HepG2 (cell line): ENCODE data around the gene KIF24. TPM values are rescaled to one million over a fixed set of nuclear protein-coding genes. Genes with fewer than 3 reads are reported as not detected.
A peak's percentile ranks its signal among the peaks of the same experiment; 100 is the strongest.
"Not testable (repeated sequence)": the region's sequence is repeated elsewhere in the genome, so short reads cannot be mapped to it uniquely, and the experiment has no call there.

Experiments
- ATAC-seq: fragments of 200-7000 bp; cut with Tn5 transposase; 3 replicates; pipeline ENCODE4 v1.9.1; 2020; ENCODE audit warnings: mild to moderate bottlenecking, moderate library complexity
- BruUV-seq: library from RNA; stranded (reverse); fragments of 400-500 nt; replicated peaks from 2 replicates; lab custom pipeline; 2021; lab: Mats Ljungman, UMichigan
- CTCF ChIA-PET: fragments of 300-600 bp; formaldehyde crosslinking; extraction: SDS; loops from one replicate; lab custom pipeline; 2021; ENCODE audit warnings: low total read pairs, inconsistent platforms, low intra/inter-chr PET ratio; lab: Yijun Ruan, JAX
- POLR2A ChIA-PET: fragments of 350-600 bp; sonication (Branson Sonifier 250); formaldehyde crosslinking; loops from one replicate; lab custom pipeline; 2020; ENCODE audit warnings: antibody characterized with exemption, inconsistent platforms; lab: Yijun Ruan, JAX
- DNase-seq: peaks from one replicate; pipeline ENCODE4 v3.0.0-alpha.2; 2015; ENCODE audit warnings: low spot score
- FAIRE-seq: peaks from 3 replicates; lab custom pipeline; 2011; peaks lifted over from hg19 to GRCh38; lab: Jason Lieb, UNC
- H2AFZ ChIP-seq: one replicate; pipeline ENCODE4 v1.6.1; 2011; ENCODE audit warnings: low read length, inconsistent platforms
- H3K27ac ChIP-seq: fragments of 300-600 bp; 3 replicates; pipeline ENCODE4 v1.8.0; 2011; ENCODE audit warnings: mixed run types, mild to moderate bottlenecking, mixed read lengths, low read length, inconsistent platforms; ENCODE audit not compliant: insufficient read depth; ENCODE audit errors: extremely low read length
- H3K27me3 ChIP-seq, 2 experiments: fragments of 200-600 bp in 1 of 2; 2 replicates in 1 of 2; 3 replicates in 1 of 2; pipeline versions ENCODE4 v1.6.0 to v1.8.0; 2011; ENCODE audit warnings: low read length in 2 of 2, mild to moderate bottlenecking in 2 of 2, moderate library complexity in 2 of 2, inconsistent platforms in 1 of 2; ENCODE audit not compliant: insufficient read depth in 2 of 2, control insufficient read depth in 1 of 2
- H3K36me3 ChIP-seq, 2 experiments: fragments of 200-600 bp in 1 of 2; replicated peaks in 1 of 2; 2 replicates in 1 of 2; 3 replicates in 1 of 2; pipeline versions ENCODE4 v1.5.1 to v1.8.0; 2011; ENCODE audit warnings: low read length in 2 of 2, inconsistent platforms in 1 of 2; ENCODE audit not compliant: insufficient read depth in 2 of 2, control insufficient read depth in 1 of 2
- H3K4me1 ChIP-seq: 2 replicates; pipeline ENCODE4 v1.5.1; 2012; ENCODE audit warnings: low read length, inconsistent platforms; ENCODE audit not compliant: insufficient read depth
- H3K4me2 ChIP-seq: 2 replicates; pipeline ENCODE4 v1.6.0; 2011; ENCODE audit warnings: low read depth, low read length, inconsistent platforms
- H3K4me3 ChIP-seq, 3 experiments: fragments of 200-600 bp in 1 of 3; sonication (generic), shearing (Covaris generic) in 1 of 3; replicated peaks in 1 of 3; 2 replicates each; pipeline ENCODE4 v1.5.1; 2011 to 2016; ENCODE audit warnings: low read length in 3 of 3, inconsistent platforms in 2 of 3, low read depth in 2 of 3, mild to moderate bottlenecking in 2 of 3, control low read depth in 1 of 3, mixed read lengths in 1 of 3; ENCODE audit not compliant: insufficient read depth in 1 of 3
- H3K79me2 ChIP-seq: one replicate; pipeline ENCODE4 v1.6.1; 2011; ENCODE audit warnings: low read length, inconsistent platforms; ENCODE audit not compliant: insufficient read depth
- H3K9ac ChIP-seq: 2 replicates; pipeline ENCODE4 v1.6.0; 2011; ENCODE audit warnings: mild to moderate bottlenecking, low read depth, low read length, inconsistent platforms; ENCODE audit not compliant: insufficient read depth
- H3K9me3 ChIP-seq: 2 replicates; pipeline ENCODE4 v1.5.1; 2012; ENCODE audit warnings: mild to moderate bottlenecking, low read length
- H4K20me1 ChIP-seq: 2 replicates; pipeline ENCODE4 v1.6.0; 2011; ENCODE audit warnings: inconsistent platforms, mild to moderate bottlenecking, low read length, moderate library complexity; ENCODE audit not compliant: insufficient read depth
- AKAP8 ChIP-seq: sonication (generic); formaldehyde crosslinking; IDR thresholded peaks from 2 replicates; pipeline ENCODE4 v1.5.1; 2020; ENCODE audit warnings: mild to moderate bottlenecking, missing genetic modification reagents
- FOXA3 ChIP-seq: IDR thresholded peaks from 2 replicates; pipeline ENCODE4 v1.6.1; 2016; ENCODE audit warnings: missing genetic modification reagents, missing compliant biosample characterization
- GATAD2A ChIP-seq: IDR thresholded peaks from 2 replicates; pipeline ENCODE4 v1.6.1; 2016
- GFI1 ChIP-seq: sonication (generic); formaldehyde crosslinking; IDR thresholded peaks from 2 replicates; pipeline ENCODE4 v1.5.0; 2020; ENCODE audit warnings: missing genetic modification reagents, mild to moderate bottlenecking, borderline replicate concordance
- HNF4A ChIP-seq: sonication (generic); formaldehyde crosslinking; IDR thresholded peaks from 2 replicates; pipeline ENCODE4 v1.4.0; 2020; ENCODE audit warnings: missing genetic modification reagents
- NR2F2 ChIP-seq: IDR thresholded peaks from 2 replicates; pipeline ENCODE4 v1.6.1; 2012; ENCODE audit warnings: low read depth, inconsistent platforms, borderline replicate concordance
- NR2F6 ChIP-seq, 2 experiments: IDR thresholded peaks; 2 replicates each; pipeline ENCODE4 v1.6.1; 2016; ENCODE audit warnings: antibody characterized with exemption in 1 of 2, mild to moderate bottlenecking in 1 of 2
- SOX13 ChIP-seq, 3 experiments: fragments of 450-650 bp in 1 of 3; sonication (generic) in 1 of 3; formaldehyde crosslinking in 1 of 3; IDR thresholded peaks in 2 of 3; conservative IDR thresholded peaks in 1 of 3; 2 replicates each; pipeline versions ENCODE4 v1.5.0 to v1.6.1; 2016 to 2020; ENCODE audit warnings: antibody characterized with exemption in 1 of 3, mild to moderate bottlenecking in 1 of 3, missing compliant biosample characterization in 1 of 3, missing genetic modification reagents in 1 of 3, moderate library complexity in 1 of 3
- SOX6 ChIP-seq, 2 experiments: fragments of 450-650 bp in 1 of 2; sonication (generic) in 1 of 2; formaldehyde crosslinking in 1 of 2; IDR thresholded peaks; 2 replicates each; pipeline versions ENCODE4 v1.4.0 to v1.6.1; 2017 to 2020; ENCODE audit warnings: antibody characterized with exemption in 1 of 2, mild to moderate bottlenecking in 1 of 2, missing genetic modification reagents in 1 of 2
- TBX3 ChIP-seq: fragments of 450-650 bp; IDR thresholded peaks from 2 replicates; pipeline ENCODE4 v1.6.1; 2017; ENCODE audit warnings: antibody characterized with exemption, mild to moderate bottlenecking, inconsistent platforms, borderline replicate concordance
- ZMYM3 ChIP-seq: sonication (generic); formaldehyde crosslinking; IDR thresholded peaks from 2 replicates; pipeline ENCODE4 v1.5.1; 2020; ENCODE audit warnings: mild to moderate bottlenecking, missing genetic modification reagents
- ZSCAN25 ChIP-seq: sonication (generic); formaldehyde crosslinking; IDR thresholded peaks from 2 replicates; pipeline ENCODE4 v1.8.0; 2022; ENCODE audit warnings: mild to moderate bottlenecking, missing genetic modification reagents
- WGBS: methylation state at CpG from one replicate; pipeline ENCODE4 v1.1.6; 2017; ENCODE audit warnings: low lambda C conversion rate; 5-methylcytosine and 5-hydroxymethylcytosine counted together
- in situ Hi-C: cut with HindIII; loops from 2 replicates; pipeline ENCODE4 v1.10.0; 2017; ENCODE audit warnings: low pct_unique_long_range_greater_than_20kb; ENCODE audit not compliant: extremely low pct_ligation_motif_present
- intact Hi-C: fragments of 100-400 bp; cut with micrococcal nuclease; formaldehyde crosslinking; loops from one replicate; pipeline ENCODE4 v1.10.0; 2022; ENCODE audit not compliant: unreplicated experiment
- polyA plus RNA-seq, 8 experiments: library from polyadenylated mRNA; depleted of rRNA in 3 of 8; stranded (reverse) in 7 of 8; unstranded in 1 of 8; fragments of >200 nt; fragmentation: Illumina TruSeq in 4 of 8; extraction: Trizol in 4 of 8; gene quantifications; 2 replicates each; pipeline versions ENCODE4 v1.2.1 to v1.2.3, GENCODE V29; 2011 to 2016; ENCODE audit warnings: low read depth in 4 of 8, missing spikeins in 1 of 8, mixed read lengths in 1 of 8; ENCODE audit not compliant: insufficient read depth in 1 of 8
- total RNA-seq, 5 experiments: library from RNA; depleted of rRNA; stranded (reverse); fragments of >200 nt; fragmentation: Illumina TruSeq; extraction: Trizol; gene quantifications; 2 replicates each; pipeline ENCODE4 v1.2.3, GENCODE V29; 2016; ENCODE audit warnings: low read depth in 1 of 5

Gene KIF24
- total and polyA plus RNA-seq, 2 of the 13 experiments (the other 11 are each of a cell fraction or from before 2014, with no cell fraction given) = 1.1 to 3.0 TPM

DNA sequence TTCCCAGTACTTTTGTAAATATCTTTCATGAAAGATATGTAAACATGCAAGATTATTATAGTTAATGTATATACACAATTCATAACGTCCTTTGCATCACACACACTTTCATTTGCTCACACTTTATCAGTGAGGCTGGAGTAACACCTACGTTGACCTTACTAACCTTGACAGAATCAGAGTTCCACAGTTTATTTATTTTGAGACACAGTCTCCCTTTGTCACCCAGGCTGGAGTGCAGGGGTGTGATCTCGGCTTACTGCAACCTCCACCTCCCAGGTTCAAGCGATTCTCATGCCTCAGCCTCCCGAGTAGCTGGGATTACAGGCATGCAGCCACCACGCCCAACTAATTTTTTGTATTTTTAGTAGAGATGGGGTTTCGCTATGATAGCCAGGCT lies 28.0 kb downstream of the KIF24 start (continued):
- TF ChIP-seq TBX3 (peak; percentile 70), NR2F2 (peak; percentile 43; the same call in 1 of the 2 replicates), SOX13 (CRISPR knock-in tag; conservative IDR thresholded peaks at IDR 0.05 in 1 of 2, IDR thresholded peaks at IDR 0.05 in 1 of 2) (peak in 1 of 2 experiments; percentile 51; a peak in 2 of 4 replicates), NR2F6 (IDR thresholded peaks at IDR 0.05) (peak; percentile 74), NR2F6 (CRISPR knock-in tag; IDR thresholded peaks at IDR 0.05) (peak; percentile 45; the same call in 1 of the 2 replicates), GATAD2A (CRISPR knock-in tag) (peak; percentile 30; the same call in 1 of the 2 replicates), FOXA3 (CRISPR knock-in tag) (0 out of 2 replicates have a peak, but pooled peaks have one; percentile 10), GFI1 (peak; percentile 27; the same call in 1 of the 2 replicates), ZSCAN25 (CRISPR knock-in tag) (peak; percentile 61; the same call in 1 of the 2 replicates), SOX6 (CRISPR knock-in tag; IDR thresholded peaks at IDR 0.05) (peak; percentile 65), ZMYM3 (CRISPR knock-in tag) (peak; percentile 81)
- not testable (repeated sequence) for TF ChIP-seq SOX13, SOX6 (IDR thresholded peaks at IDR 0.05)

DNA sequence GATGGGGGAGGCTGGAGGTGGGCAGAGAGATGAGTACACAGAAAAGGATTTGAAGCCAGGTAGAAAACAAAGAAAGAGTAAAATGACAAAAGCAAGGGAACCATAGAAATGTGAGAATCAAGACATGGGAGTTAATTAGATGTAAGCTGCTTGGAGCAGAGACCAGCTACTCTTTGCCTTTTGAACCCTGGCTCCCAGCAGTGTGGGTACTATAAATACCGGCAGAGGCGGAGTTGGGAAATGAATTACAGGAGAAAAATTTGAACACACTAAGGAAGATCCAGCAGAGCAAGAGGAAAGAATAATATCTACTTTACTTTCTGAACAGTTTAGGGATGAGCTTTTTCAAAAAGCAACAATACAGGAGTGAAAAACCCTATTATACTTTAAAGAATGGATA lies 36.5 kb downstream of the KIF24 start:
- ATAC-seq (peak; percentile 62; the same call in 2 of the 3 replicates), DNase-seq (no peak), FAIRE-seq (peak; percentile 4)
- intact Hi-C loops = no loop called here
- Histone ChIP-seq H3K9me3 (no peaks in the 10 kb centered on the region), H3K9ac (no peak overlapping the region), H3K4me2 (no peak overlapping the region), H3K79me2 (no peaks in the 10 kb centered on the region), H3K27me3 (no peaks in the 10 kb centered on the region), H2AFZ (no peak overlapping the region), H3K4me3 (no peak overlapping the region), H3K4me1 (peaks cover 10% of the 10 kb centered on the region), H3K27ac (no peak overlapping the region), H3K36me3 (no peaks in the 10 kb centered on the region), H4K20me1 (no peaks in the 10 kb centered on the region)
- in situ Hi-C loops = no loop called here
- 0 out of 2 replicates have a peak, but pooled peaks have one; percentile 6 for TF ChIP-seq HNF4A
- TF ChIP-seq AKAP8 (CRISPR knock-in tag) = no peak
- ChIA-PET CTCF (no interaction called here), POLR2A (no interaction called here)
- BruUV-seq = no TSS peak
- WGBS = 13% methylated on average over 2 of the region's 2 CpGs
